Activated T-cell treated with anti-CD3 and anti-CD28 coated beads, Interleukin-2, amount 50 U/mL, for 24 hours (primary cell): Measurements from ENCODE around the gene ASXL3.

Experiments
- DNase-seq: peaks from one replicate; pipeline ENCODE4 v3.0.0-alpha.2; 2020
- H3K27ac Mint-ChIP-seq: 2 replicates; pipeline ENCODE4 v1.8.0; 2020; ENCODE audit warnings: mild to moderate bottlenecking, mixed read lengths
- H3K27me3 Mint-ChIP-seq: 2 replicates; pipeline ENCODE4 v1.8.0; 2020; ENCODE audit warnings: mixed read lengths
- H3K36me3 Mint-ChIP-seq: 2 replicates; pipeline ENCODE4 v1.8.0; 2020; ENCODE audit warnings: low read depth, mixed read lengths
- H3K4me1 Mint-ChIP-seq: 2 replicates; pipeline ENCODE4 v1.8.0; 2020; ENCODE audit warnings: low read depth, mixed read lengths
- H3K4me3 Mint-ChIP-seq: 2 replicates; pipeline ENCODE4 v1.8.0; 2020; ENCODE audit warnings: mild to moderate bottlenecking, moderate library complexity, mixed read lengths
- H3K9me3 Mint-ChIP-seq: 2 replicates; pipeline ENCODE4 v1.8.0; 2020; ENCODE audit warnings: mixed read lengths

The ASXL3 gene

DNA sequence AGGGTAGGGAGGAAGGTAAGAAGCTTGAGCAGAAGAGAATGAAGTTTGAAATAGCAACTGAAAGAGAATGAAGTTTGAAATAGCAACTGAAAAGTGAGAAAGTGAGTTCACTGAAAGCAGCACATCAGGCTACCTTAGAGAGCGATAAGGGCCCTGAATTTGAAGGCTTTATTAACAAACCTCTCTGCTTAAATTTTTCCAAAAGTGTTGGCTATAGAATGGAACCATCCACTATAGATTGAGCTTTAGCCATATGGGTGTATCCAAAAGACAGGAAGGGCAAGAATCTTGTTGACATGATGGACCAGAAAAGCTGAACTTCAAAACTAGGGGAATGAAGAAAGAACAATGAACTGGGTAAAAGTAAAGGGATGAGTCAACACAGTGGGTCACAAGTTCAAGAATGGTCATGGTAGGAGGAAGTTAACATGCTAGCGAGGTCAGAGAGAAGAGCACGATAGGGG is 122.5 kb downstream of the ASXL3 start:
- H3K27me3 Mint-ChIP-seq = no peaks in the 10 kb centered on the region
- H3K4me3 Mint-ChIP-seq = no peak overlapping the region
- no peaks in the 10 kb centered on the region for H3K4me1 Mint-ChIP-seq
- no peak overlapping the region for H3K27ac Mint-ChIP-seq
- DNase-seq = no peak
- H3K36me3 Mint-ChIP-seq = no peaks in the 10 kb centered on the region
- no peaks in the 10 kb centered on the region for H3K9me3 Mint-ChIP-seq

- no peak for DNase-seq
- no peaks in the 10 kb centered on the region for H3K36me3 Mint-ChIP-seq
- no peak overlapping the region for H3K4me3 Mint-ChIP-seq
- H3K4me1 Mint-ChIP-seq = no peaks in the 10 kb centered on the region
- H3K27ac Mint-ChIP-seq = no peak overlapping the region
- H3K27me3 Mint-ChIP-seq = no peaks in the 10 kb centered on the region
- no peaks in the 10 kb centered on the region for H3K9me3 Mint-ChIP-seq
These were observed 124.6 kb downstream of the ASXL3 start for GRCh38 chr18:33702625-33703024.

DNA sequence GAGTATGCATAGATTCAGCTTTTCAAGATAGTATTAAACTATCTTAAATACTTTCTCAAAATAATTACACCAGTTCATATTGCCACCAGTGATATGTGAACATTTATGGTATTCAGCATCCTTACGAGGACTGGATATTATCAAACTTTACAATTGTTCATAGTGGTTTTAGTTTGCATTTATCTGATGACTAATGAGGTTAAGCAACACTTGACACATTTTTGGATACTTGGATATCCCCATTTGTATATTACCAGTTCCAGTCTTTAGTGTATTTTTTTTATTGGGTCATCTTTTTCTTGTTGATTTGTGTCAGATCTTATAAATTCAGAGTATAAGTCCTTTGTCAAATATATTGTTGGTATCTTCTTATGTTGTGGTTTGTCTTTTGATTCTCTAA is 128.4 kb downstream of the ASXL3 start:
- Mint-ChIP-seq H3K27me3 (no peaks in the 10 kb centered on the region), H3K9me3 (no peaks in the 10 kb centered on the region), H3K36me3 (no peaks in the 10 kb centered on the region), H3K27ac (no peak overlapping the region), H3K4me3 (no peak overlapping the region), H3K4me1 (no peaks in the 10 kb centered on the region)
- DNase-seq = no peak

DNA sequence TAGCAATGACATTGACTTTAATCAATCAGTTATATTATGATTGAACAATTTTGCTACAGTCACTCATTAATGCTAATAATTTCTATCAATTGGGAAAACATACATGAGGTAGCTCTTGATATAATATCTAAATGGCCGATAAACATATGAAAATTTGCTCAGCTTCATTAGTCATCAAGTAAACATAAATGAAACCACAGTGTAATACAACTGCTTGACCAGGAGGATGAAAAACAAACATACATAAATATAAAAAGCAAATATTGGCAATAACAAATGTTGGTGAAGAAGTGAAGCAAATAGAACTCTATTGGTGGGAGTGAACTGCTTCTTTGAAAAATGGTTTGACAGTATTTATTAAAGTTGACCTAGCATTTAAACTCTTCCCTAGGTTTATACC is 130.9 kb downstream of the ASXL3 start:
- no peak overlapping the region for H3K4me3 Mint-ChIP-seq
- no peak overlapping the region for H3K27ac Mint-ChIP-seq
- H3K9me3 Mint-ChIP-seq = peaks cover 3% of the 10 kb centered on the region
- H3K4me1 Mint-ChIP-seq = no peaks in the 10 kb centered on the region
- DNase-seq = no peak
- no peaks in the 10 kb centered on the region for H3K36me3 Mint-ChIP-seq
- no peaks in the 10 kb centered on the region for H3K27me3 Mint-ChIP-seq

- no peaks in the 10 kb centered on the region for H3K27me3 Mint-ChIP-seq
- H3K27ac Mint-ChIP-seq = no peak overlapping the region
- no peak overlapping the region for H3K4me3 Mint-ChIP-seq
- no peaks in the 10 kb centered on the region for H3K4me1 Mint-ChIP-seq
- H3K36me3 Mint-ChIP-seq = no peaks in the 10 kb centered on the region
- peaks cover 3% of the 10 kb centered on the region for H3K9me3 Mint-ChIP-seq
- DNase-seq = no peak
These were observed 132.2 kb downstream of the ASXL3 start for GRCh38 chr18:33710269-33710668.

DNA sequence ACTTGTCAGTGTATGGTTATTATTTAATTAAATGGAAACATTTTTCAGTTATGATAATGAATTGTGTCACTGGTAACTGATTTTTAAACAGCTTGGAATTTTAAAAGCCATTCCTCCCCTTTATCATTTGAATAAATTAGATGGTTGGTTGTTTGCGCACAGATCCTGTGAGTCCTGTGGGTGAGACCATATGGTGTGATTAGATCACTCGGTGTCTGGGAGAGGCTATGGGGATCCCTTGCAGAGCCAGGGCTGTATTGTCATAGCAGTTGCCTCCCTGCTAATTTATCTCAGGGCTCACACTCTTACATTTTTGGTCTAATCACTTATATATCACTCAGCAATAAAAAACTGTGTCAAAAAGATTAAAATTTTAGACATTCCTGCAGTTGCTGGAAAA is 133.5 kb downstream of the ASXL3 start:
- Mint-ChIP-seq H3K27me3 (no peaks in the 10 kb centered on the region), H3K4me1 (no peaks in the 10 kb centered on the region), H3K9me3 (peaks cover 3% of the 10 kb centered on the region), H3K27ac (no peak overlapping the region), H3K4me3 (no peak overlapping the region), H3K36me3 (no peaks in the 10 kb centered on the region)
- no peak for DNase-seq

DNA sequence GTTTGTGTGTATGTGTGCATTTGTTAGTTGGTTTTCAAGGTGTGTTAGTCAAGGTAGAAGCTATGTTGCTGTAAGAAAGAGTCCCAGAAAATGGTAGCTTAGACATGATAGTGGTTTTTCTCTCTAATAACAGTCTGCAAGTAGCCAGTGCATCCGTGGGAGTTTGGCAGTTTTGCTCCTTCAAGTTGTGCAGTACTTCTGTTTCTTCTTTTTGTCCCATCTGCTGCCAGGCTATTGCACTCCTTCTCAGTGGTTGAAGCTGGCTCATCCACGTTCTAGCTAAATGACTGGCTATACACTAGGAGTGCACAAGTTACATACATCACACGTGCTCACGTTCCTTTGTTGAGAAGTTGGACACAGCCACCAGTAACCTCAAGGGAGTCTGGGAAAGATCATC is 134.7 kb downstream of the ASXL3 start:
- DNase-seq = no peak
- H3K27ac Mint-ChIP-seq = no peak overlapping the region
- H3K27me3 Mint-ChIP-seq = no peaks in the 10 kb centered on the region
- H3K36me3 Mint-ChIP-seq = no peaks in the 10 kb centered on the region
- no peaks in the 10 kb centered on the region for H3K4me1 Mint-ChIP-seq
- H3K4me3 Mint-ChIP-seq = no peak overlapping the region
- peaks cover 3% of the 10 kb centered on the region for H3K9me3 Mint-ChIP-seq

DNA sequence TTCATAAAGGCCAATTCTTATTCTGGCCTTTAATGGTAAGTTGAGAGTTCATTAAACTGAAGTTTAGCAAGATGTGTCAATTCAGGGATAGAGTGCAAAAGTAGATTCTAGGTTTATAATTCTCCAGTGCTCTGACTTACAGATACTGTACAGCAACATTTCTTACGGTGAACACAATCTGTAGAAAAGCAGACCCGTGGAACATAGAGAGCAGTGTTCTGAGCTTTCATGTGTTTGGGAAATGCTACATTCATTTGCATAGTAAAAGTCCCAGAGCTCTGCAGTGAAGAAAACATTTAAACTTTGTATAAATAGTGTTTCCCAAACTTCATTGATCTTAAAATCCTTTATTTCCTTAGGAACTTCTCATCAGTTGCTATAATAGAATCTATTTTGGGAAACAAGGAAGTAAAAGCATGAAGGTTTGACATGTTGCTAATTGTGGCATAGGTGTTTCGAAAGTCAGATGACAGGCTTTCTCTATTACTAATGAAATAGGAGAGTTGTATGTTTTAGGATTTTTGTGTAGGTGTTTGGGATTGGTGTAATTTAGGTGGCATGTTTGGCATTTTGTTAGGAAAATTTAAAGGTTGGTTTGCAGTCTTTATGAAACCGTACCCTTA is 138.2 kb downstream of the ASXL3 start:
- H3K27me3 Mint-ChIP-seq = no peaks in the 10 kb centered on the region
- no peaks in the 10 kb centered on the region for H3K4me1 Mint-ChIP-seq
- no peak overlapping the region for H3K27ac Mint-ChIP-seq
- H3K4me3 Mint-ChIP-seq = no peak overlapping the region
- no peak for DNase-seq
- H3K9me3 Mint-ChIP-seq = peaks cover 9% of the 10 kb centered on the region
- no peaks in the 10 kb centered on the region for H3K36me3 Mint-ChIP-seq

GRCh38 chr18:33717339-33717738 is 139.3 kb downstream of the ASXL3 start:
- no peak overlapping the region for H3K4me3 Mint-ChIP-seq
- no peak for DNase-seq
- H3K36me3 Mint-ChIP-seq = no peaks in the 10 kb centered on the region
- peaks cover 13% of the 10 kb centered on the region for H3K9me3 Mint-ChIP-seq
- H3K27me3 Mint-ChIP-seq = no peaks in the 10 kb centered on the region
- no peaks in the 10 kb centered on the region for H3K4me1 Mint-ChIP-seq
- H3K27ac Mint-ChIP-seq = no peak overlapping the region

DNA sequence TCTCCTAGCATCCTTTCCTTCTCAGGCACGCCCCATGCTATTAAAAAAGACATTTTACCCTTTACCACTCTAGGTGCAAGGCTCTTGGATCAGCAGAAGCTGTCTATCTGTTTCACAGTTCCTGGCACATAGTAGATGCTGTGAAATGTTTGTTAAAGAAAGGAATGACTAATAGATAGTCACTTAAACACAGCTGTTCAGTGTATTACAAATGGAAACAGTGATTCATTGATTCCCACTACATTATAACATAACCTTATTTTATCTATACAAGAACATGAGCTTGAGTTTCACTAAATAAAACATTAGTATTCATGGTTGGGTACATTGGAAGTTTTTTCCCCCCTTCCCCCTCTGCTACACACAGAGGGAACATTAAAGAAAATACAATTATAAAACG is 142.1 kb downstream of the ASXL3 start:
- H3K4me3 Mint-ChIP-seq = no peak overlapping the region
- no peak for DNase-seq
- no peaks in the 10 kb centered on the region for H3K27me3 Mint-ChIP-seq
- H3K36me3 Mint-ChIP-seq = no peaks in the 10 kb centered on the region
- no peaks in the 10 kb centered on the region for H3K4me1 Mint-ChIP-seq
- H3K27ac Mint-ChIP-seq = no peak overlapping the region
- H3K9me3 Mint-ChIP-seq = peaks cover 10% of the 10 kb centered on the region

GRCh38 chr18:33729556-33729955 is 151.5 kb downstream of the ASXL3 start:
- H3K4me3 Mint-ChIP-seq = no peak overlapping the region
- no peak overlapping the region for H3K27ac Mint-ChIP-seq
- peaks cover 6% of the 10 kb centered on the region for H3K9me3 Mint-ChIP-seq
- no peak for DNase-seq
- H3K4me1 Mint-ChIP-seq = no peaks in the 10 kb centered on the region
- H3K36me3 Mint-ChIP-seq = no peaks in the 10 kb centered on the region
- H3K27me3 Mint-ChIP-seq = no peaks in the 10 kb centered on the region

DNA sequence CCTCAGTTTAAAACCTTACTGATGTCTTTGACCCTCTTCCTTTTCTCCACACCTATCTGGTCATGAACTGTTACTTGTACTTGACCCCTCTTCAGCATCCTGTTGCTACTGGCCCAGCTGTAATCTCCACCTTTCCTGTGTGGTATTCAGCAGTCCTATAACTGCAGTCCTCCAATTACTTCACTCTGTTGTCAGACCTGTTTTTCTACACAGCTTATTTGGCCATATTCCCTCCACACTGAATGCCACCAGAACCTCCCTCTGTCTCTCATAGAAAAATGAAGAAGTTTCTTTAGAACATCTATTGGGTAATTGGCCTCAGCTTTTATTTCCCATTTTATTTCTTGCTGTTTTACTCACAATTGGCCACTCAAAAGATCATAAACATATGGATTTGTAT is 155.4 kb downstream of the ASXL3 start:
- H3K27me3 Mint-ChIP-seq = no peaks in the 10 kb centered on the region
- no peaks in the 10 kb centered on the region for H3K36me3 Mint-ChIP-seq
- no peaks in the 10 kb centered on the region for H3K4me1 Mint-ChIP-seq
- H3K27ac Mint-ChIP-seq = no peak overlapping the region
- peaks cover 6% of the 10 kb centered on the region for H3K9me3 Mint-ChIP-seq
- no peak for DNase-seq
- H3K4me3 Mint-ChIP-seq = no peak overlapping the region

DNA sequence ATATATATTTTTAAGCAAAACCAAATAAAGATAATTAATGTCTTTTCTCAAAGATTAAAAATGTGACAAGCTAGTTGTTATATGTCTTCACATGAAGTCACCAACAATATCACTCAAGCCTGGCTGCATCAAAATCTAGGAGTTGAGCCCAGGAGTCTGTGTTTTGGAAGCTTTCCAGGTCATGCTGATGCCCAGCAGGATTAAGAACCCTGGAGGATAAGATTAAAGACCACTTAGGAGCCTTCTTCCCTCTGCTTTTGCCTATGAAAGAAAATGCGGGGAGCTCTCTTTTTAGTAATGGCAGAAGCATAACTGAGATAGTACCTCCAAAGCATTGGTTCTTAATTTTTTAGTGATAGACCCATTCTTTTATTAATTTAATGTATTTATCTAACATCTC is 157.4 kb downstream of the ASXL3 start:
- Mint-ChIP-seq H3K36me3 (no peaks in the 10 kb centered on the region), H3K4me3 (no peak overlapping the region), H3K27me3 (no peaks in the 10 kb centered on the region), H3K9me3 (peaks cover 3% of the 10 kb centered on the region), H3K4me1 (no peaks in the 10 kb centered on the region), H3K27ac (no peak overlapping the region)
- no peak for DNase-seq

DNA sequence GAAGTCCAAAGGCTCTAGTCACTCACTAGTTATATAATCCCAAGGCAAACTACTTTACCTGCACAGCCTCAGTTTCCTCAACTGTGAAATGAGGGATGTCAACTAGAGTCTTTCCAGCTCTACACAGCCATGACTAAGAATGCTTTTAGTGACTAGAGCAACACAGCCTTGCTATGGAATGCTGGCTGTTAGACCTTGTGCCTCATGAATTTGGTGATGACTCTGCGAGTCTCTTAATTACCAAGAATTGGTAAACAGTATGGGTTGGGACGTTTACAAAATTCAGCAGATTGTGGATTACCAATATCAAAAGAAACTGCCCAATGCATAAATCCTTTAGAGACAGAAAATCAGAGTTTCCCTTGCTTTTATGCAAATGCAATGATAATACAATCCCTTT is 163.7 kb downstream of the ASXL3 start:
- Mint-ChIP-seq H3K9me3 (peaks cover 6% of the 10 kb centered on the region), H3K4me3 (no peak overlapping the region), H3K27me3 (no peaks in the 10 kb centered on the region), H3K27ac (no peak overlapping the region), H3K4me1 (no peaks in the 10 kb centered on the region), H3K36me3 (no peaks in the 10 kb centered on the region)
- no peak for DNase-seq

DNA sequence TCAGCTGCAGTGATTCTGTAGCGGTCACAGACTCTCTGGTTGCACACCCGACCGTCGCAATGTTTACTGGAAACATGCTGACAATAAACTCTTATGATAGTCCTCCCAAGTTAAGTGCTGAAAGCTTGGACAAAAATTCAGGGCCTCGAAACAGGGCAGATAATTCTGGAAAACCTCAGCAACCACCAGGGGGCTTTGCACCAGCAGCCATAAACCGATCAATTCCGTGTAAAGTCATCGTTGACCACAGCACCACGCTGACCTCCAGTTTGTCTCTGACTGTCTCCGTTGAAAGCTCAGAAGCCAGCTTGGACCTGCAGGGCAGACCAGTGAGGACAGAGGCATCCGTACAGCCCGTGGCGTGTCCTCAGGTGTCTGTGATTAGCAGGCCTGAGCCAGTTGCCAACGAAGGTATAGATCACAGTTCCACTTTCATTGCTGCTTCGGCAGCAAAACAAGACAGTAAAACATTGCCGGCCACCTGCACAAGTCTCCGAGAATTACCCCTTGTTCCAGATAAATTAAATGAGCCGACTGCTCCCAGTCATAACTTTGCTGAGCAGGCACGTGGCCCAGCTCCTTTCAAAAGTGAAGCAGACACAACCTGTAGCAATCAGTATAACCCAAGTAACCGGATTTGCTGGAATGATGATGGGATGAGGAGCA is 166.1 kb downstream of the ASXL3 start:
- H3K4me3 Mint-ChIP-seq = no peak overlapping the region
- no peak for DNase-seq
- H3K27me3 Mint-ChIP-seq = no peaks in the 10 kb centered on the region
- peaks cover 6% of the 10 kb centered on the region for H3K9me3 Mint-ChIP-seq
- H3K4me1 Mint-ChIP-seq = no peaks in the 10 kb centered on the region
- no peak overlapping the region for H3K27ac Mint-ChIP-seq
- no peaks in the 10 kb centered on the region for H3K36me3 Mint-ChIP-seq
